ENCODE results near the gene CAMK2A.
"Not testable (repeated sequence)": the region's sequence is repeated elsewhere in the genome, so short reads cannot be mapped to it uniquely, and the experiment has no call there.

The CAMK2A gene

DNA sequence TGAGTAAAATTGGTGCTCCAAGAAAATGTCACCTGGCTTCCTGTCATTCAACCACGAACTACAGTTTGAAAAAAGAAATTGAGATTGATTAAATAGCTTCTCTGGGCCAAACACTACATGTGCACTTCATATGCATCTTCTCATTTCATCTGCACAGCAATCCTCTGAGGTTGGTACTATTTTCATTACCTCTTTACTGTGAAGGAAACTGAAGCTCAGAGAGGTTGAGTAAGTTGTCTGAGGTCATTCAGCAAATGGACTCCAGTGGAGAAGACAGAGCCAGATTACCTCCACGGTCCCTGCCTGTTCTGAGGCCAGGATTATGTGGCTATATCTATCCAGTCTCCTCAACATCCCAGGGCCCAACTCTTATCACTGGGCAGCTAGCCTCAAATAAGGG lies 53.3 kb downstream of the CAMK2A start:
- in situ Hi-C loops (cut with HindIII; ENCODE audit: low sequenced_read_pairs) = no loop called here
- H3K4me3 ChIP-seq (ENCODE audit: low read depth, low read length) = no peak overlapping the region
- DNase-seq (ENCODE audit: low read depth) = no peak
- TF ChIP-seq, protein P1, sequence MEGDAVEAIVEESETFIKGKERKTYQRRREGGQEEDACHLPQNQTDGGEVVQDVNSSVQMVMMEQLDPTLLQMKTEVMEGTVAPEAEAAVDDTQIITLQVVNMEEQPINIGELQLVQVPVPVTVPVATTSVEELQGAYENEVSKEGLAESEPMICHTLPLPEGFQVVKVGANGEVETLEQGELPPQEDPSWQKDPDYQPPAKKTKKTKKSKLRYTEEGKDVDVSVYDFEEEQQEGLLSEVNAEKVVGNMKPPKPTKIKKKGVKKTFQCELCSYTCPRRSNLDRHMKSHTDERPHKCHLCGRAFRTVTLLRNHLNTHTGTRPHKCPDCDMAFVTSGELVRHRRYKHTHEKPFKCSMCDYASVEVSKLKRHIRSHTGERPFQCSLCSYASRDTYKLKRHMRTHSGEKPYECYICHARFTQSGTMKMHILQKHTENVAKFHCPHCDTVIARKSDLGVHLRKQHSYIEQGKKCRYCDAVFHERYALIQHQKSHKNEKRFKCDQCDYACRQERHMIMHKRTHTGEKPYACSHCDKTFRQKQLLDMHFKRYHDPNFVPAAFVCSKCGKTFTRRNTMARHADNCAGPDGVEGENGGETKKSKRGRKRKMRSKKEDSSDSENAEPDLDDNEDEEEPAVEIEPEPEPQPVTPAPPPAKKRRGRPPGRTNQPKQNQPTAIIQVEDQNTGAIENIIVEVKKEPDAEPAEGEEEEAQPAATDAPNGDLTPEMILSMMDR (IDR thresholded peaks at IDR 0.05; ENCODE audit: low read depth, low read length, missing control alignments) = no peak

DNA sequence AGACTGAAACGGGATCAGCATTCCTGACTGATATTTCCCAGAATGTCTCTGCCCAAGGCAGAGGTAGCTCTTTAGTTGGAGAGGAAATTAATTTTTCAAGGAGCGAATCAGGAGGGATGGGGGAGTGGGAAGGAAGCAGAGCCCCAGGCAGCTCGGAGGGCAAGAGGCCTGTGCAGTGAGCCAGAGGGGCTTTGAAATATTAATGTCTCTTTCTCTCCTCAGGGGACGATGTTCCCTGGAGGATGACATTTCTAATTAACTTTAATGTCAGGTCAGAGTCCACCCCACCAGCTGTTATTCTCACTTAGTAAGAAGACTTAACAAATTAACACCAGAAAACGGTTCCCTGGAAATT lies 54.1 kb downstream of the CAMK2A start:
- in situ Hi-C loops (cut with HindIII; ENCODE audit: low sequenced_read_pairs) = no loop called here
- no peak for DNase-seq (ENCODE audit: low read depth)
- no peak overlapping the region for H3K4me3 ChIP-seq (ENCODE audit: low read depth, low read length)
- TF ChIP-seq, protein P1 (IDR thresholded peaks at IDR 0.05; ENCODE audit: low read depth, low read length, missing control alignments) = no peak

DNA sequence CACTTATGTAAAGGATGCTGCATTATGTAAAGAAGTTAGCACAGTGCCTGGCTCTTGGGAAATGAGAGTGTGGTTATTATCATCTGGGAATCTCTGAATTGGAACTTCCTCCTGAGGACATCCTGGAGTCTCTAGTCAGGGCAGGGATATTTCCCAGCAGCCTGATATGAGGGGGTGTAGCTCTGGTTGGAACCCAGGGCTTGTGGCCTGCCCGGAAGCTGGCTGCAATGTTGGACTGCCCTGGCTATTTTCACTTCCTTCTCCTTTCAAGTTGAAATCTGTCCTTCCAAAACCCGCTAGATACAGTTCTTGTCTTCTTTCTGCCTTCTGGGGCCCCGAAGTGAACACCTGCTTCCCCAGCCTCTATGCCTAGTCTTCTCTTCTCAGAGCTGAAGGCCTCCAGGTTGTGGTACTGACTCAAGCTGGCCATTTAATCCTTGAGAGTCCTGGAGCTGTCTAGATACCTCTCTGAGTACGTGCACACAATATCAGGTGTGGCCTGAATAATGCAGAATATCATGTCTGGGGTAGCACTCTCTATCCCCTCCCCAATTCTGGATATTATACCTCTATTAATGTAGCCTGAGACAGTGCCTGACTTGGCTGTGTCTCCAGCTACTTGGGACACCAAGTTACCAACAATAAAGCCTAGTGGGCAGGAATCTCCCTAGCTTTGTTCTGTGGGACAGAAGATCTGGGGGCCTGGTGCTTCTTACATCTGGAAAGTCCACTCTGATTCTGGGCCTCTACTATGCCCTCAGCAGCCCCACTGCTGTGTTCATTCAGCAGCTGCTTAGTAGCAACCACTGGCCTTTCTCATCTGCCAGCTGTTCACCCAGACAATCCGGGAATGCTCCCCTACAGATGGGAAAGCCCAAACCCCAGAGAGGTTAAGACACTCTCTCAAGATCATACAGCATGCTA lies 54.7 kb downstream of the CAMK2A start:
- DNase-seq (ENCODE audit: low read depth) = no peak
- TF ChIP-seq, protein P1 (IDR thresholded peaks at IDR 0.05; ENCODE audit: low read depth, low read length, missing control alignments) = no peak
- no peak overlapping the region for H3K4me3 ChIP-seq (ENCODE audit: low read depth, low read length)
- in situ Hi-C loops (cut with HindIII; ENCODE audit: low sequenced_read_pairs) = loop anchor here (5.0 kb wide), 2 partner anchors 37 to 63 kb away; no protein-coding TSS in a partner anchor

DNA sequence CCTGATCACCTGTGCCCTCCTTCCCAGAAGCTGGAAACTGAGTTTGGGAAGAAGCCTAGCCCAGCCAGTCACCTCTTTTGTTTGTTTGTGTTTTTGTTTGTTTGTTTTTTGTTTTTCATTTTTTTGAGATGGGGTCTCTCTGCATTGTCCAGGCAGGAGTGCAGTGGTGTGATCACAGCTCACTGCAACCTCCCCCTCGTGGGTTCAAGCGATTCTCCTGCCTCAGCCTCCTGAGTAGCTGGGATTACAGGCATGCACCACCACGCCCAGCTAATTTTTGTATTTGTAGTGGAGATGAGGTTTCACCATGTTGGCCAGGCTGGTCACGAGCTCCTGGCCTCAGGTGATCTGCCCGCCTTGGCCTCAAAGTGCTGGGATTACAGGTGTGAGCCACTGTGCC lies 55.9 kb downstream of the CAMK2A start:
- DNase-seq (ENCODE audit: low read depth); H3K4me3 ChIP-seq (ENCODE audit: low read depth, low read length): not testable (repeated sequence)
- in situ Hi-C loops (cut with HindIII; ENCODE audit: low sequenced_read_pairs) = loop anchor here (5.0 kb wide), 2 partner anchors 39 to 61 kb away; no protein-coding TSS in a partner anchor

DNA sequence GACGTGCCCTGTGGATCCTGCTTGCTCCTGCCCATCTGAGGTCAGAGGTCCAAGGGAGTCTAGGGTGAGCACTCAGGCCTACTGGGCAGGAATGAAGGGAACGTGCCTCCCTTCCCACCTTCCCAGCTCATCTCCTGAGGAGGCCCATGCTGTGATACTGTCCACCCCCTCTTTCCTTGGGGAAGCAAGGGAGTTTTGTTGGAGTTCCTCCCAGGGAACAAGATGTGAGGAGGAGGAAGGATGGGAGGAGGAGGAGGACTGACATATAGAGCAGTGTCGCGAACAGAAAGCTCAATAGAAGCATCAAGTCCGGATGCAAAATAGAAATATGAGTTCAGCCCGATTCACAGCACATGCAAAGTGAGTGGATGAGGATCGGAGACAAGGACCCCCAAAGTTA lies 58.7 kb downstream of the CAMK2A start:
- in situ Hi-C loops (cut with HindIII; ENCODE audit: low sequenced_read_pairs) = loop anchor here (5.0 kb wide), 2 partner anchors 41 to 59 kb away; no protein-coding TSS in a partner anchor

DNA sequence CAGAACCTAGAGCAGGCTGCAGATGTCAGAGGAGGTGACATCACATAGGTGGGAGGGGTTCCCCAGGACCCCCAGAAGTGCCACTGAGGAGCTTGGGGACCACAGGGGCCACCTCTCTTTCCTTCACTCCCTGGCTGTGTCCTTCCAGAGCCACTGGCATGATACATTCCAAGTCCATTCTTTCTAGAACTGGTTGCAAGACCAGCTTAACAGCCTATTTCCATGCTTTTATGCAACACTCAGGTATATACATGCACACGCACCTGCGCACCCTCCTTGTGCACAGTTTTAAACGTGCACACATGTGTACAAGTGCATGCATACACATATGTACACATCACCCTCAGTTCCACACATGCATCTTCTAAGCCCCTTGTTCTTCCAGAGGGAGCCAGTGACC lies 60.0 kb downstream of the CAMK2A start:
- no peak for DNase-seq (ENCODE audit: low read depth)
- TF ChIP-seq, protein P1 (IDR thresholded peaks at IDR 0.05; ENCODE audit: low read depth, low read length, missing control alignments) = no peak
- in situ Hi-C loops (cut with HindIII; ENCODE audit: low sequenced_read_pairs) = no loop called here
- H3K4me3 ChIP-seq (ENCODE audit: low read depth, low read length) = no peak overlapping the region

More for the DNA sequence above, 58.7 kb downstream of the CAMK2A start:
- TF ChIP-seq, protein P1 (IDR thresholded peaks at IDR 0.05; ENCODE audit: low read depth, low read length, missing control alignments) = no peak
- no peak for DNase-seq (ENCODE audit: low read depth)
- no peak overlapping the region for H3K4me3 ChIP-seq (ENCODE audit: low read depth, low read length)

DNA sequence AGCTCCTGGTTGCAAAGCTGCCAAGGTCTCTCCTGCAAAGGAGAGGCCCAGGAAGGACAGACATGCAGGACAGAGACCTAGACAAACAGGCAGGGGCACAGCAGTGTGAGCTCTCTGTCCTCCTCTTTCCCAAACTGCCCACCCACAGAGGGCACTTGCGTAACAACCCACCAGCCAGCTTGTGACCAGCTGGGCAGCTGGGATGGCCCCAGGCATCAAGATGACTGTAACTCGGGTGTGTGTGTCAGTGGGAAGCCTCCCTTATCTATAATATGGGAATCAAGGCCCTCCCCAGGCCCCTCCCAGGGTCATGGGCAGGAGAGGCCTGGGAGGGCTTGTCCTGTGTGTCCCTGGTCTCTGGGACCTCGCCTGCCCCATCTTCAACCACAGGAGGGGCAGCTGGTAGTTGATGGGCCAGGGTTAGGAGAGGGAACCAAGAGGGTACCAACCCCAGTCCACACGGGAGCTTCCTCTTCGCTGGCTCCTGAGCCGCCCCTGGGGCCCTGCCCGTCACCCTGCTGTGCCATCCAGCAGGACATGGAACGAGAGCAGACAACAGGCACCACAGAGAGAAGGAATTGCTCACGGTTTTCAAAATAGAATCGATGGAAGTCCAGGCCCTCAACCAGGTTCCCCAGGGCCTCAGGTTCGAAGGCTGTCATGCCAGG lies 61.8 kb downstream of the CAMK2A start:
- H3K4me3 ChIP-seq (ENCODE audit: low read depth, low read length) = no peak overlapping the region
- no peak for DNase-seq (ENCODE audit: low read depth)
- in situ Hi-C loops (cut with HindIII; ENCODE audit: low sequenced_read_pairs) = no loop called here

More for the DNA sequence above, 61.8 kb downstream of the CAMK2A start:
- TF ChIP-seq, protein P1 (IDR thresholded peaks at IDR 0.05; ENCODE audit: low read depth, low read length, missing control alignments) = no peak

Measured in astrocyte of the cerebellum (primary cell).